HG02623 (cell line): ENCODE data around the gene SIX6.
A peak's percentile ranks its signal among the peaks of the same experiment; 100 is the strongest.

ENCODE experiments used
- ATAC-seq: cut with Tn5 transposase; IDR thresholded peaks from one replicate; pipeline ENCODE4 v1.9.1; 2021; ENCODE audit warnings: moderate library complexity; ENCODE audit not compliant: unreplicated experiment

The SIX6 gene

DNA sequence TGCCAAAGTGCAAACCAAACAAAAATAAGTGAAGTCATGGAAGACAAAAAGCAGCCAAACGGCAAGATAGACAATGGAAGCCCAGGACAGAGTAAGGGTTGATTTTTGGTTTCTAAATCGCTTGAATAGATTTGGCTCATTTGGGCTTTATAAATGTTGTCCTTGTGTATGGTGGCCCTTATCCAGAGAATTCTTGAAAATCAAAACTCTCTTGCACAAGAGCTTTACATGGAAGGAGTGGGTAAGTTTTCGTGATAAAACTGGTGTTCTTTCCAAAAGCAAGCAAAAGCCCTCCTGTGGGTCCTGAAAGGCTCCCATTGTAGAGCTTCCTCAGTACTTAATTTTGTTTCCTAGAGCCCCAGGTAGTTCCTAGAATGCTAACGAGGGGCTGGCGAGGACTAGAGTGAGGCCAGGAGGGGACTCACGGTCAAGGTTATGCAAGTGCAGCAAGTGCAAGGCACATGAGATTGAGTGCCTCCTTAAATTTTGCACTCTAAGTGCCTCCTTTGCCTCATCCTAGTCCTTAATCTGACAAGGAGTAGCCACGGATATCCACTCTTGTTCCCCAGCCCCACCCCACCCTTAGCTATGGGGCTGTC lies 4.1 kb downstream of the SIX6 start:
- ATAC-seq: no peak

DNA sequence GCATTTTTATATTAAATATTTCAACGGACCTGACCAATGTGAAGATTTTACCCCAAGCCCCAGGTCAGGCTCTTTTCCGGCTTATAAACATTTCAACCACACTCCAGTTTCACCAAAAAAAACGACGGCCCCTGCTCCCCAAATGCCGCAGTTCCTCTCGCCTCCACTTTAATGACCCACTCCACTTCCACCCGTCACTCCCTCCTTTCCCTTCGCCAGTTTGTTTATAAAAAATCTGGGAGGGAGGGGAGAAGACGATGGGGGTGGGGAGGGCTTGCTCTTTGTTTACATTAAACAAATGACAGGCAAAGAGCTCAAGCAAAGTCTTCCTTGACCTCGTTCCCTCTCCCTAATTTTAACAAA lies 5.4 kb downstream of the SIX6 start:
- no peak for ATAC-seq

DNA sequence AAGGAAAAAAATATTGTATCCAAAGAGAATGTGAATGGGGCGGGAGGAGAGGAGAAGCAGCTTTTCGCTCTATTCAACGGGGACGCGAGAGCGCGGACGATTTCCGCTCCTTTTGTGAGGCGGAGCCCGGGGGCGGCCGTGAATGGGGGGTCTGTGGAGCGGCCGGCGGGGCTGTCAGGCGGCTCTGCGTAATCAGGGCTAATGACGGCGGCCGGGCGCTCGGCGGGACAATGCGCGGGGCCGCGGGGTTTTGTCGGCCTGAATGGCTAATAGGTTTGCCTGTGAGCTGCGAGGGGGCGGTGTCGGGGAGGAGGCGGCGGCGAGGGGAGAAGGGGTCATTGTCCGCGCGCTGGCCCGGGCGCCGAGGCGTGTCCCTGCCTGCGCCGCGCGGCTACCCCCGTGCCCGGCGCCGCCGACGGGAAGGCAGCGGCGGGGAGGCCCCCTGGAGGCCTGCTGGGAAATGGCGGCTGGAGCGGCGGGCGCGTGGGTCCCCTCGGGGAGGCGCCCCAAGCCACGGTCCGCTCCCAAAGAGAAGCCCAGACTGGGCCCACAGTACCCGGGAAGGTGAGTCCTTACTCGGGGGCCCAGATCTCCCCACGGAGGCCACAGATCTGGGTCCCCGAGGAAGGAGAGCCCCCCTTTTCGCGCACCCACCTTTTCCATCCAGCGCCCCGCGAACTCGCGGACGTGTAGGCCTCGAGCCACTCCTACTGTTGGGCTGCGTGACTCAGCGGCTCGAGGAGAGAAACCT lies 6.0 kb downstream of the SIX6 start:
- no peak for ATAC-seq

DNA sequence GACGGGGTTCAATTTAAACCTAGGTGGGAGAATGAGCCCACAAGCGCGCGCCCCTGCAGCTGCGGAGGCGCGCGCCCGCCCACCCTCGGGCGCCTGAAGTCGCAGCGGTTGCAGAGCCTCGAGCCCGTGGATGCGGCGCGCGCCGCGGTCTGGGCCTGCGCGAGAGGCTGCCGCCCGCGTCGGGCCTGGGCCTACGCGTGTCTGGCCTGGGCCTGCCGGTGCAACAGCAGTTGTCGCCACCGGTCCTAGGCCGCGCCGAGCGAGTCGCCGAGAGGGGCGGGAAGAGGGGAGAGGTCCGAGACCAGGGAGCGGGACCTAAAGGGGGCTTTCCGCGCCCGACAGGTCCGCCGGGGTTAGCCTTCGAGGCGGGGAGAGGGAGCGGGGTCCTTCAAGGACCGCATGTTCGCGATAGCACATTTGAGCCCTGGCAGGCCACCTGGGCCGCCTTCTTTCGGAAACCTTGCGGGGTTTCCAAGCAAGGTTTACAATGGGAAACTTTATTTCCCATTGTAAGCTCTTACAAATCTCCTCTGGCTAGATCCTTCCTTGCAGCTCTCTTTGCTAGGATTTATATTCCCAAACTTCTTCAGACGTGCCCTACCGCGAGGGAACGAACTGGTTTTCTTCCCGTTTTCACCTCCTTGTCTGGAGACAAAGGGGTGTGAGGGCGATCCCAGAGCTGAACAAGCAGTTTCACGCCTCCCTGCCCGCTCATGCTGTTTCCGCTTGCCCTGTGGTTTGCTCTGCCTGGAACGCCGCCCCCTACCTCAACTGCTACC lies 6.8 kb downstream of the SIX6 start:
- no peak for ATAC-seq

DNA sequence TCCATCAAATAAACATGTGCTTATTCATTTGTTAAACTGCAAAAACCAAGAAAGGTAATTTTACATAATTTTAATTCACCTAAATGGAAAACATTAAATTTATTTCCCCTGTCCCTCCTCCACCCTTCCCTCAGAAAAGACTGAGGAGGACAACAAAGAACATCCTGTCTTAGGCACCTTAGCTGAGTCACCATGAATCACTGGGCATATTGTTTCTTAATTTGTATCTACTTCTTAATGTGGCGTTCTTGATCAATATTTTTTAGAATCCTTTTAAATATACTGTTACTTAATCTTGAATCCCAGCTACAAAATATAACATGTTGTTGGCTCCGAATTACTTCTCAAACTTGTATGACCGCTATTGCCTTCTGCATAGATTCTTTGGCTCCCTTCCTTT lies 23.5 kb downstream of the SIX6 start:
- no peak for ATAC-seq

DNA sequence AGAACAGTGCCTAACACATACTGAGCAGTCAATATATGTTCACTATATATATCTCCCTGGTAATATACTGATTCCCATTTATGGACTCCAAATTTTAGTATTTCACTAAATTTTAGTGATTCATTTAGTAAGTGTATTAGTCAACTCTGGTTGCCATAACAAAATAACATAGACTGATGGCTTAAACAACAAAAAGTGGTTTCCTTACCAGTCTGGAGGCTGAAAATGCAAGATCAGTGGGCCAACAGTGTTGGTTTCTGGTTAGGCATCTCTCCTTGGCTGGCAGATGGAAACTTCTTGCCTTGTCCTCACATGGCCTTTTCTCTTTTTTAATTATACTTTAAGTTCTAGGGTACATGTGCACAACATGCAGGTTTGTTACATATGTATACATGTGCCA lies 28.7 kb downstream of the SIX6 start:
- ATAC-seq: no peak

DNA sequence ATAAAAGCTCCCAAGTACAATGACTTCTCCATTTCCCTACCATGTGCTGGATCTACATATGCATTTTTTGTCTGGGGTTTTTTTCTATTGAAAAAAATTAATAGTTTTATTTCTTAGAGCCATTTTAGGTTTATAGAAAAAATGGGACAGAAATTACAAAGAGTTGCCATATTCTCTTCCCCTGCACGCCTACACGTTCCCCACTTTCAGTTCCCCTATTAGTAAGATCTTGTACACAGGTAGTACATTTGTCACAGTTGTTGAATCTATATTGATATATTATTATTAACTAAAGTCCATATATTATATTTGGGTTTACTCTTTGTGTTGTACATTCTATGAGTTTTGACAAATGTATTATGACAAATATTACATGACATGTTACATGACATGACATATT lies 35.7 kb downstream of the SIX6 start:
- no peak for ATAC-seq

DNA sequence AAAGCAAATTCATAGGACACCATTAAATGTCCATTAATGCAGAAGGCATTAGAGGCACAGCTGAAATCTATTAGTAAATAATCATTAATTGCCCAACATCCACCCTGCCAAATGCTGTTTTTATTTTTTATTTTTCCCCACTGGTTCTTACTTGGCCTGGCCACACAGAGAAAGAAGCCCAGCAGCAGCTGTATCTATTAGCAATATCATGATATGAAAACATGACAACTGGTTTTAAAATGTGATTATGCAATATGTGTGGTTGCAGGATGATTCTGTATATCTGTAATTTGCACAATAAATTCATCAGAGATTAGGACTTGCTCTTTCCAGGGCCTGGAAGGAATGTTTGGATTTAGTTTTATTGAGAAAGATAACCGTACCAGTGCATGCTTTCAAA lies 44.9 kb downstream of the SIX6 start:
- no peak for ATAC-seq

DNA sequence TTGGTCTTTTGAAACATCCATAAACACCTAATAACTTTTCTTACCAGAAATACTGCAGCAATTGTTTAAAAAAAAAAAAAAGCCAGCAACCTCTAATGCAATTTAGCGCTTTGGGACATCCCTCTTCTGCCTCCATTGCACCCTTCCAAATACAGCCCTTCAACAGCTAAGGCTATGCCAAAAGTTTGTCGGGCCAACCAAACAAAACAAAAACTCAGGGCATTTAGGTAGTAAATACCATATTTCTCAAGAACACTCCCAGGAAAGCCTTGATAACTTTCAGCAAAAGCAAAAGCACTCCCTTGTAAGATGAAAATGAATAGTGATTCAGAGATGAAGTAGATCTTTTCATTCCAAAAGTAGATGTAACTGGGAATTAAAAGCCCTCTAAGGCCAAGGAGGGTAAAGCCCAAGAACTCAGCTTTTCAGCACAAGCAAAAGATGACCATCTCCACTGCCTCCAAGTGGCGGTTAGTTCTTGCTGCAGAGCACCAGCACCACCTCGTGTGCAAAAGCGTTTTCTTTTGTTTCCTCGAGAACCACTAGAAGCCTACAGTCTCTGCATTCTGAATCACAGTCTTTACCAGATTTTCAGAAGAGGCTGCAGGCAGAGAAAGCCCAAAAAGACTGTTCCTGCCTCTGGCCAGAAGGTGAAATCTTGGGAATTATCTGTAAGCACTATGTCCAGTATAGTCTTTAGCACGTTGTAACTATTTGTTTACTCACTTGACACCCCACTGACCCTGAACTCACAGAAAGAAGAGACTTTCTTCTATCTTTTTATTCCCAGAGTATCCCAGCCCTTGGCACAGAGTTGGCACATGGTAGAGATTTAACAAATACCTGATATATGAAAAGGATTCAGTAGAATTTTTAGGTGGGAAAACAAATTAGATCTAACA lies 53.1 kb downstream of the SIX6 start:
- ATAC-seq: peak; percentile 71
